GM23338 (cell line): Measurements from ENCODE around the gene TMEM143. TPM values are rescaled to one million over a fixed set of nuclear protein-coding genes. Genes with fewer than 3 reads are reported as not detected.
A peak's percentile ranks its signal among the peaks of the same experiment; 100 is the strongest.

ENCODE experiments used
- ATAC-seq: fragments of 200-7000 bp; cut with Tn5 transposase; 3 replicates; pipeline ENCODE4 v1.9.1; 2020
- DNase-seq: peaks from one replicate; pipeline ENCODE4 v3.0.0-alpha.2; 2015; ENCODE audit warnings: low spot score
- H2AFZ ChIP-seq: fragments of 200-600 bp; sonication (generic); 2 replicates; pipeline ENCODE4 v1.8.0; 2016; ENCODE audit warnings: antibody characterized with exemption, mild to moderate bottlenecking, moderate library complexity
- H3F3A ChIP-seq: fragments of 200-600 bp; sonication (generic); replicated peaks from 2 replicates; pipeline ENCODE4 v1.8.0; 2017; ENCODE audit warnings: antibody characterized with exemption, mixed run types, low read depth
- H3K27ac ChIP-seq: fragments of 200-600 bp; sonication (generic); 2 replicates; pipeline ENCODE4 v1.6.1; 2016; ENCODE audit warnings: low read depth
- H3K27me3 ChIP-seq: fragments of 200-600 bp; sonication (generic); 2 replicates; pipeline ENCODE4 v1.8.0; 2016; ENCODE audit warnings: mild to moderate bottlenecking, mixed run types, moderate library complexity; ENCODE audit not compliant: insufficient read depth
- H3K36me3 ChIP-seq: fragments of 200-600 bp; sonication (generic); 2 replicates; pipeline ENCODE4 v1.8.0; 2016; ENCODE audit warnings: mild to moderate bottlenecking; ENCODE audit not compliant: insufficient read depth
- H3K4me1 ChIP-seq: fragments of 200-600 bp; sonication (generic); 2 replicates; pipeline ENCODE4 v1.8.0; 2016; ENCODE audit warnings: mild to moderate bottlenecking, moderate library complexity; ENCODE audit not compliant: insufficient read depth
- H3K4me2 ChIP-seq: fragments of 200-600 bp; sonication (generic); 2 replicates; pipeline ENCODE4 v1.7.1; 2017; ENCODE audit warnings: mixed run types
- H3K4me3 ChIP-seq: fragments of 200-600 bp; sonication (generic); 2 replicates; pipeline ENCODE4 v1.6.1; 2016; ENCODE audit warnings: mixed run types
- H3K79me2 ChIP-seq: fragments of 200-600 bp; sonication (generic); replicated peaks from 2 replicates; pipeline ENCODE4 v1.8.0; 2017; ENCODE audit warnings: mild to moderate bottlenecking; ENCODE audit not compliant: insufficient read depth
- H3K9me2 ChIP-seq: fragments of 200-600 bp; sonication (generic); 2 replicates; pipeline ENCODE4 v1.8.0; 2017; ENCODE audit not compliant: insufficient read depth
- H4K20me1 ChIP-seq: fragments of 200-600 bp; sonication (generic); replicated peaks from 2 replicates; pipeline ENCODE4 v1.8.0; 2017; ENCODE audit warnings: mild to moderate bottlenecking; ENCODE audit not compliant: insufficient read depth
- H3K27ac Mint-ChIP-seq: 2 replicates; pipeline ENCODE4 v1.8.0; 2020; ENCODE audit warnings: inconsistent platforms, mild to moderate bottlenecking, moderate library complexity, mixed read lengths
- H3K27me3 Mint-ChIP-seq: 3 replicates; pipeline ENCODE4 v1.8.0; 2022; ENCODE audit warnings: low read depth, mild to moderate bottlenecking, moderate library complexity, mixed read lengths, inconsistent platforms; ENCODE audit not compliant: insufficient read depth, poor library complexity
- H3K36me3 Mint-ChIP-seq: 3 replicates; pipeline ENCODE4 v1.8.0; 2021; ENCODE audit warnings: low read depth, mild to moderate bottlenecking, inconsistent platforms, moderate library complexity, mixed read lengths
- H3K4me1 Mint-ChIP-seq: 3 replicates; pipeline ENCODE4 v1.8.0; 2020; ENCODE audit warnings: mild to moderate bottlenecking, inconsistent platforms, mixed read lengths
- H3K4me3 Mint-ChIP-seq: 3 replicates; pipeline ENCODE4 v1.8.0; 2021; ENCODE audit warnings: moderate library complexity, mild to moderate bottlenecking, inconsistent platforms, mixed read lengths
- H3K9me3 Mint-ChIP-seq: 3 replicates; pipeline ENCODE4 v1.8.0; 2020; ENCODE audit warnings: moderate library complexity, mild to moderate bottlenecking, inconsistent platforms, mixed read lengths
- CTCF ChIP-seq, 2 experiments: fragments of 200-600 bp in 1 of 2; sonication (generic) in 1 of 2; conservative IDR thresholded peaks; 2 replicates each; pipeline versions ENCODE4 v1.5.1 to v1.6.1; 2016 to 2017; ENCODE audit warnings: antibody characterized with exemption in 2 of 2, low read depth in 2 of 2, mild to moderate bottlenecking in 2 of 2, moderate library complexity in 1 of 2
- NANOG ChIP-seq: IDR thresholded peaks from 2 replicates; pipeline ENCODE4 v1.6.1; 2016; ENCODE audit warnings: antibody characterized with exemption, borderline replicate concordance
- ZNF114 ChIP-seq: fragments of 250-450 bp; sonication (Bioruptor Pico); IDR thresholded peaks from 2 replicates; pipeline ENCODE4 v1.5.0; 2020; ENCODE audit warnings: mild to moderate bottlenecking, moderate library complexity
- ZNF462 ChIP-seq: fragments of 250-450 bp; sonication (Bioruptor Pico); IDR thresholded peaks from 2 replicates; pipeline ENCODE4 v1.5.0; 2020; ENCODE audit warnings: mild to moderate bottlenecking, moderate library complexity
- polyA plus RNA-seq: library from polyadenylated mRNA; unstranded; fragments of >200 nt; fragmentation: Nextera tagmentation; extraction: Ambion mirVana; gene quantifications from 2 replicates; pipeline ENCODE4 v1.2.1, GENCODE V29; 2016
- total RNA-seq: library from RNA; depleted of rRNA; stranded (reverse); fragments of >200 nt; shearing (Covaris generic); gene quantifications from 2 replicates; pipeline ENCODE4 v1.2.3, GENCODE V29; 2014

TMEM143 gene
- total and polyA plus RNA-seq, 2 experiments from 2014 or later, result 12.8 to 15.0 TPM

- ATAC-seq, result no peak; the same call in 2 of the 3 replicates
- no peak overlapping the region for H3K27ac ChIP-seq
- no peak overlapping the region for H2AFZ ChIP-seq
- Mint-ChIP-seq H3K4me3 (no peak overlapping the region; the same call in 2 of the 3 replicates), H3K4me1 (no peaks in the 10 kb centered on the region; the same call in 2 of the 3 replicates), H3K9me3 (no peaks in the 10 kb centered on the region), H3K27ac (no peak overlapping the region), H3K36me3 (no peaks in the 10 kb centered on the region), H3K27me3 (peaks cover 15% of the 10 kb centered on the region)
- no peaks in the 10 kb centered on the region for H3K36me3 ChIP-seq
- no peak for DNase-seq
- no peaks in the 10 kb centered on the region for H3K79me2 ChIP-seq
- H3K4me2 ChIP-seq, result no peak overlapping the region
- H3K4me1 ChIP-seq, result no peaks in the 10 kb centered on the region
- H4K20me1 ChIP-seq, result no peaks in the 10 kb centered on the region
- TF ChIP-seq CTCF (conservative IDR thresholded peaks at IDR 0.05; ENCODE audit: low read depth in 2 of 2), result peak in 1 of 2 experiments; percentile 70; a peak in 2 of 4 replicates
- no peak for TF ChIP-seq ZNF462
- TF ChIP-seq NANOG, result no peak
- TF ChIP-seq ZNF114 (CRISPR knock-in tag), result no peak
- no peaks in the 10 kb centered on the region for H3K9me2 ChIP-seq
- no peaks in the 10 kb centered on the region for H3K27me3 ChIP-seq
- H3K4me3 ChIP-seq, result no peak overlapping the region
- 0 out of 2 replicates have a peak, but pooled peaks cover 3% of the 10 kb centered on the region for H3F3A ChIP-seq
Measured at GRCh38 chr19:48338802-48339503, 24.8 kb downstream of the TMEM143 start.
